Endothelial cell (in vitro differentiated cells): Measurements from ENCODE around the gene CCDC18. TPM values are rescaled to one million over a fixed set of nuclear protein-coding genes. Genes with fewer than 3 reads are reported as not detected.

ENCODE experiments used
- DNase-seq: peaks from one replicate; pipeline ENCODE4 v3.0.0; 2021; ENCODE audit warnings: low spot score
- H3K27ac Mint-ChIP-seq: one replicate; pipeline ENCODE4 v1.8.0; 2021; ENCODE audit warnings: mixed read lengths, inconsistent platforms; ENCODE audit not compliant: unreplicated experiment
- H3K27me3 Mint-ChIP-seq: one replicate; pipeline ENCODE4 v1.8.0; 2021; ENCODE audit warnings: mild to moderate bottlenecking, moderate library complexity, mixed read lengths, inconsistent platforms; ENCODE audit not compliant: unreplicated experiment
- H3K36me3 Mint-ChIP-seq: one replicate; pipeline ENCODE4 v1.8.0; 2021; ENCODE audit warnings: mild to moderate bottlenecking, low read depth, mixed read lengths, inconsistent platforms; ENCODE audit not compliant: unreplicated experiment
- H3K4me1 Mint-ChIP-seq: one replicate; pipeline ENCODE4 v1.8.0; 2021; ENCODE audit warnings: mild to moderate bottlenecking, mixed read lengths, inconsistent platforms; ENCODE audit not compliant: unreplicated experiment
- H3K4me3 Mint-ChIP-seq: one replicate; pipeline ENCODE4 v1.8.0; 2021; ENCODE audit warnings: mild to moderate bottlenecking, mixed read lengths, inconsistent platforms; ENCODE audit not compliant: unreplicated experiment
- H3K9me3 Mint-ChIP-seq: one replicate; pipeline ENCODE4 v1.8.0; 2021; ENCODE audit warnings: mixed read lengths, inconsistent platforms; ENCODE audit not compliant: unreplicated experiment
- total RNA-seq: library from RNA; stranded (reverse); fragmentation: NEBNext Ultra II Directional; extraction: Animal tissue kit (Norgen Biotek cat#: 25700); gene quantifications from one replicate; pipeline ENCODE4 v1.2.1, GENCODE V29; 2021; ENCODE audit not compliant: unreplicated experiment
- TF ChIP-seq, protein P1 (sequence below): fragments of 200-600 bp; sonication (generic); IDR thresholded peaks from one replicate; pipeline ENCODE4 v1.5.0; 2021; ENCODE audit warnings: antibody characterized with exemption; ENCODE audit not compliant: unreplicated experiment

Gene CCDC18
- total RNA-seq, 1 donor from 2014 or later: 10.4 TPM

GRCh38 chr1:93324486-93325464 is 144.3 kb downstream of the CCDC18 start:
- Mint-ChIP-seq H3K9me3 (no peaks in the 10 kb centered on the region), H3K4me3 (no peak overlapping the region), H3K27ac (no peak overlapping the region), H3K4me1 (no peaks in the 10 kb centered on the region), H3K36me3 (no peaks in the 10 kb centered on the region), H3K27me3 (peaks cover 3% of the 10 kb centered on the region)
- TF ChIP-seq, protein P1, sequence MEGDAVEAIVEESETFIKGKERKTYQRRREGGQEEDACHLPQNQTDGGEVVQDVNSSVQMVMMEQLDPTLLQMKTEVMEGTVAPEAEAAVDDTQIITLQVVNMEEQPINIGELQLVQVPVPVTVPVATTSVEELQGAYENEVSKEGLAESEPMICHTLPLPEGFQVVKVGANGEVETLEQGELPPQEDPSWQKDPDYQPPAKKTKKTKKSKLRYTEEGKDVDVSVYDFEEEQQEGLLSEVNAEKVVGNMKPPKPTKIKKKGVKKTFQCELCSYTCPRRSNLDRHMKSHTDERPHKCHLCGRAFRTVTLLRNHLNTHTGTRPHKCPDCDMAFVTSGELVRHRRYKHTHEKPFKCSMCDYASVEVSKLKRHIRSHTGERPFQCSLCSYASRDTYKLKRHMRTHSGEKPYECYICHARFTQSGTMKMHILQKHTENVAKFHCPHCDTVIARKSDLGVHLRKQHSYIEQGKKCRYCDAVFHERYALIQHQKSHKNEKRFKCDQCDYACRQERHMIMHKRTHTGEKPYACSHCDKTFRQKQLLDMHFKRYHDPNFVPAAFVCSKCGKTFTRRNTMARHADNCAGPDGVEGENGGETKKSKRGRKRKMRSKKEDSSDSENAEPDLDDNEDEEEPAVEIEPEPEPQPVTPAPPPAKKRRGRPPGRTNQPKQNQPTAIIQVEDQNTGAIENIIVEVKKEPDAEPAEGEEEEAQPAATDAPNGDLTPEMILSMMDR: no peak
- no peak for DNase-seq

Other genes starting within 250 kb of the CCDC18 start
- gene DIPK1A, start 219.3 kb upstream of the CCDC18 start, total RNA-seq: 3.9 TPM
- gene MTF2, start 101.4 kb upstream of the CCDC18 start, total RNA-seq: 73.5 TPM
- gene TMED5, start 311 bp upstream of the CCDC18 start, total RNA-seq: 34.5 TPM
- gene DR1, start 165.2 kb downstream of the CCDC18 start, total RNA-seq: 47.4 TPM